Measurements from ENCODE around the gene UIMC1.

UIMC1 gene

DNA sequence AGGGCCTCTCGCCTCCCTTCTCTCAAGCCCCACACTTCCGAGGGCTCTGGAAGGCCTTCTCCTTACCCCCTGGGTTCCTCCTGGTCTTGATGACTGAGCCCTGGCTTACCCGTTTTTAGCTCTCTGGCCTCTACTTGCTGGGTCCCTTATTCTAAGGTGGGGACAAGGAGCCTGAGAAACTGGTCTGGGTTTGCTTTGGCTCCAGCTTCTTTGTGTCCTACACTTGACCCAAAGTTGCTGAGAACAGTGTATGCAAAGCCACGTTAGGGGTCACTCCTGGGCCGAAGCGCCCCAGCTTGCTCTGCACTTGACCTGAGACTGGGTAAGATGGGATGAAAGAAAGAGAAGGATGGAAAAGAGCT, 16.7 kb upstream of the UIMC1 start:
- no peak for TF ChIP-seq EZH2phosphoT487 (IDR thresholded peaks at IDR 0.05; ENCODE audit: borderline replicate concordance, low read length)
- TF ChIP-seq, protein P1, sequence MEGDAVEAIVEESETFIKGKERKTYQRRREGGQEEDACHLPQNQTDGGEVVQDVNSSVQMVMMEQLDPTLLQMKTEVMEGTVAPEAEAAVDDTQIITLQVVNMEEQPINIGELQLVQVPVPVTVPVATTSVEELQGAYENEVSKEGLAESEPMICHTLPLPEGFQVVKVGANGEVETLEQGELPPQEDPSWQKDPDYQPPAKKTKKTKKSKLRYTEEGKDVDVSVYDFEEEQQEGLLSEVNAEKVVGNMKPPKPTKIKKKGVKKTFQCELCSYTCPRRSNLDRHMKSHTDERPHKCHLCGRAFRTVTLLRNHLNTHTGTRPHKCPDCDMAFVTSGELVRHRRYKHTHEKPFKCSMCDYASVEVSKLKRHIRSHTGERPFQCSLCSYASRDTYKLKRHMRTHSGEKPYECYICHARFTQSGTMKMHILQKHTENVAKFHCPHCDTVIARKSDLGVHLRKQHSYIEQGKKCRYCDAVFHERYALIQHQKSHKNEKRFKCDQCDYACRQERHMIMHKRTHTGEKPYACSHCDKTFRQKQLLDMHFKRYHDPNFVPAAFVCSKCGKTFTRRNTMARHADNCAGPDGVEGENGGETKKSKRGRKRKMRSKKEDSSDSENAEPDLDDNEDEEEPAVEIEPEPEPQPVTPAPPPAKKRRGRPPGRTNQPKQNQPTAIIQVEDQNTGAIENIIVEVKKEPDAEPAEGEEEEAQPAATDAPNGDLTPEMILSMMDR (IDR thresholded peaks at IDR 0.05; ENCODE audit: low read depth, low read length, poor library complexity, severe bottlenecking), result no peak
- Histone ChIP-seq H4K20me1 (ENCODE audit: control insufficient read depth, insufficient read depth, low read depth, low read length) (no peaks in the 10 kb centered on the region), H3K9me2 (replicated peaks; ENCODE audit: control insufficient read depth, low read length) (no peaks in the 10 kb centered on the region), H3K36me3 (ENCODE audit: control insufficient read depth, low read length) (peaks cover 28% of the 10 kb centered on the region), H3K4me1 (ENCODE audit: control insufficient read depth, low read length) (peaks cover 31% of the 10 kb centered on the region), H3F3A (ENCODE audit: control insufficient read depth, insufficient read depth) (no peaks in the 10 kb centered on the region), H3K9me3 (ENCODE audit: control insufficient read depth, insufficient read depth, low read length) (no peaks in the 10 kb centered on the region), H3K4me3 (ENCODE audit: low read length) (peak overlapping the region; percentile 83), H3K27ac (ENCODE audit: low read depth, low read length) (peak overlapping the region; percentile 54), H3K4me2 (ENCODE audit: low read length) (peak overlapping the region; percentile 92), H3K27me3 (ENCODE audit: control insufficient read depth, low read length) (no peaks in the 10 kb centered on the region), H3K79me2 (ENCODE audit: control insufficient read depth, low read length) (peaks cover 72% of the 10 kb centered on the region)

DNA sequence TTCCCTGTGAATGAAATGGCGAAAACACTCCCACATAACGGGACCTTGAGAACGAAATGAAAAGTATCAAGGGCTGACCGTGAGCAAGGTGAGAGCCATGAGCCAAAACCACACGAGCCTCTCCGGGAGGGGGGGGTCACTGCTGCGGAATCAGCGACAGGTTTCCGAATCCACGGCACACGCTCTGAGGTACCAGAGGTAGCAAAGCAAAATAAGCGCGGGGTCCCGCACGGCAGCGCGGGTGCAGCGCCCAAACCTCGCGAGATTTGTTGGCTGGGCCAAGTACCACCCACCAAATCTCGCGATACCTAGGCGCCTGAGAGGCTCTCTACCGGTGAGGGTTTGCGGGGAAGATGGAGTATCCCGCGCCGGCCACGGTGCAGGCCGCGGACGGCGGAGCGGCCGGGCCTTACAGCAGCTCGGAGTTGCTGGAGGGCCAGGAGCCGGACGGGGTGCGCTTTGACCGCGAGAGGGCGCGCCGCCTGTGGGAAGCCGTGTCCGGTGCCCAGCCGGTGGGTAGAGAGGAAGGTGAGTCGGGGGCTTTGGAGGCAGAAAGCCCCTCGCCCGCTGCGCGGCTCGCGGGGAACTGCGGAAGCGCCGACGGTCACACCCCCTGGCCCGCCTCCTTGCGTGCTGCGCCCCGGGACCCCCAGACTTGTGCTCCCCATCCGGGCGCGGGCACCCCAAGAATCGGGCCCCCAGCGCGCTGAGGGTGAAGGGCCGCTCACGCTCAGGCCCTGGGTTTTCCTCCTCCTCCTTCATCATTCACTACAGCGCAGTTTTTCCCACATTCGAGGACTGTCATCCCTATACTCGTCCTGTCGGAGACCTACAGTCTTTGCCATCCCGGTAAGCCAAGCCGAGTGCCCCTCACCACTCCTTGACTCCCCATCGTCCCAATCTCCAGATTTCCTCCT, 16.1 kb upstream of the UIMC1 start, which contains the start of gene ZNF346:
TSS of gene ZNF346 (plus strand) at position 311 of the 917 bp plus-strand sequence. CDS start at position 354, 43 bp downstream.
- no peaks in the 10 kb centered on the region for H3K9me2 ChIP-seq (replicated peaks; ENCODE audit: control insufficient read depth, low read length)
- H3K27me3 ChIP-seq (ENCODE audit: control insufficient read depth, low read length), result no peaks in the 10 kb centered on the region
- H3K36me3 ChIP-seq (ENCODE audit: control insufficient read depth, low read length), result peaks cover 28% of the 10 kb centered on the region
- no peaks in the 10 kb centered on the region for H3F3A ChIP-seq (ENCODE audit: control insufficient read depth, insufficient read depth)
- H3K4me1 ChIP-seq (ENCODE audit: control insufficient read depth, low read length), result peaks cover 31% of the 10 kb centered on the region
- no peaks in the 10 kb centered on the region for H4K20me1 ChIP-seq (ENCODE audit: control insufficient read depth, insufficient read depth, low read depth, low read length)
- peak within 1 kb of the TSS; percentile 54 for H3K27ac ChIP-seq (ENCODE audit: low read depth, low read length)
- peak within 1 kb of the TSS; percentile 83 for H3K4me3 ChIP-seq (ENCODE audit: low read length)
- no peaks in the 10 kb centered on the region for H3K9me3 ChIP-seq (ENCODE audit: control insufficient read depth, insufficient read depth, low read length)
- TF ChIP-seq EZH2phosphoT487 (IDR thresholded peaks at IDR 0.05; ENCODE audit: borderline replicate concordance, low read length), result no peak
- TF ChIP-seq, protein P1 (IDR thresholded peaks at IDR 0.05; ENCODE audit: low read depth, low read length, poor library complexity, severe bottlenecking), result peak; percentile 69
- H3K79me2 ChIP-seq (ENCODE audit: control insufficient read depth, low read length), result peaks cover 66% of the 10 kb centered on the region
- H3K4me2 ChIP-seq (ENCODE audit: low read length), result peak within 1 kb of the TSS; percentile 92

DNA sequence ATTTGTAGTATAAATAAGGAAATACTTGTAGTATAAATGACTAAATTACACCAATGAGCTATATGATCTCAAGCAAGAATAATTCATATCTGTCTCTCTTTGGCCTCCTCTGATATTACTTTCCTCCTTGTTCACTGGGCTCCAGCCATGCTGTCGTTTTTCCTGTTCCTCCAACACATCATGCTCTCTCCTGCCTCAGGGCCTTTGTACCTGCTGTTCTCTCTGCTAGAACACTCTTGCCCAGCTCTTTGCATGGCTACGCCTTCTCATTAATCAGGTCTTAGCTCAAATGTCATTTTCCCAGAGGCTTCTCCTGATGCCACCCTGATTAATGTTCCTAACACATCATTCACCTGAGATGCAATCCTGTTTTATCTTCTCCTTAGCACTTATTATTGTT, 13.5 kb upstream of the UIMC1 start:
- peaks cover 15% of the 10 kb centered on the region for H3K36me3 ChIP-seq (ENCODE audit: control insufficient read depth, low read length)
- H3K4me1 ChIP-seq (ENCODE audit: control insufficient read depth, low read length), result peaks cover 26% of the 10 kb centered on the region
- H3K9me3 ChIP-seq (ENCODE audit: control insufficient read depth, insufficient read depth, low read length), result no peaks in the 10 kb centered on the region
- no peak overlapping the region for H3K4me3 ChIP-seq (ENCODE audit: low read length)
- no peaks in the 10 kb centered on the region for H4K20me1 ChIP-seq (ENCODE audit: control insufficient read depth, insufficient read depth, low read depth, low read length)
- no peaks in the 10 kb centered on the region for H3K9me2 ChIP-seq (replicated peaks; ENCODE audit: control insufficient read depth, low read length)
- H3F3A ChIP-seq (ENCODE audit: control insufficient read depth, insufficient read depth), result no peaks in the 10 kb centered on the region
- H3K27ac ChIP-seq (ENCODE audit: low read depth, low read length), result no peak overlapping the region
- no peak overlapping the region for H3K4me2 ChIP-seq (ENCODE audit: low read length)
- H3K27me3 ChIP-seq (ENCODE audit: control insufficient read depth, low read length), result no peaks in the 10 kb centered on the region
- peaks cover 43% of the 10 kb centered on the region for H3K79me2 ChIP-seq (ENCODE audit: control insufficient read depth, low read length)
- no peak for TF ChIP-seq EZH2phosphoT487 (IDR thresholded peaks at IDR 0.05; ENCODE audit: borderline replicate concordance, low read length)
- TF ChIP-seq, protein P1 (IDR thresholded peaks at IDR 0.05; ENCODE audit: low read depth, low read length, poor library complexity, severe bottlenecking), result no peak
